Heart left ventricle (tissue), 13 donors: ENCODE results near the gene MYO16.

Experiments
- CTCF ChIP-seq, 12 donors: fragments of 200-600 bp; sonication (generic) in 4 of 12; IDR thresholded peaks; one replicate each; pipeline versions ENCODE4 v1.5.0 to v1.8.0; 2018 to 2022; ENCODE audit warnings: antibody characterized with exemption in 12 of 12, mild to moderate bottlenecking in 5 of 12
- POLR2A ChIP-seq, 2 donors: fragments of 450-650 bp; IDR thresholded peaks; one replicate each; pipeline ENCODE4 v1.6.1; 2017; ENCODE audit warnings: antibody characterized with exemption in 2 of 2, mild to moderate bottlenecking in 2 of 2, moderate library complexity in 2 of 2
- donor health status: ischemic (EF 13 %, LVEDD 7.1; RV severe dilation, severe dysfunction).
- donor health status: DM: no; HTN: yes; CAD: no.
- donor health status: DM: no; HTN: no; CAD: no.
- donor health status: ischemic (EF 25% LVEDD 6.9; RV normal size, moderate dysfunction).
- donor health status: ischemic (EF 25% LVEDD 5.7; RV mildly dilated, moderate dysfunction).
- donor health status: ischemic (EF 35%, LVEDD 5.7; RV mildly dilated, moderate dysfunction).
- donor health status: nonischemic (EF 11% LVEDD 7.7; RV severe dilation, severe dysfunction).
- donor health status: DM: yes; HTN: yes; CAD: no.
- donor health status: PGD.
- donor health status: ischemic (EF 29% LVEDD 5.4; RV normal size, mild dysfunction).
- donor health status: nonischemic (EF 23%, LVEDD 6.1; RV moderate dilation, normal function).

- TF ChIP-seq POLR2A (IDR thresholded peaks at IDR 0.05) (no peak), CTCF (IDR thresholded peaks at IDR 0.05) (no peak)
Observed at GRCh38 chr13:109000207-109000606, 370.8 kb downstream of the MYO16 start.
